Pancreas (tissue), 10 donors: Measurements from ENCODE around the gene TMEM151A. TPM values are rescaled to one million over a fixed set of nuclear protein-coding genes. Genes with fewer than 3 reads are reported as not detected.
"Not testable (repeated sequence)": the region's sequence is repeated elsewhere in the genome, so short reads cannot be mapped to it uniquely, and the experiment has no call there.

ENCODE experiments used
- ATAC-seq, 4 donors: fragments of 200-7000 bp; cut with Tn5 transposase; one replicate each; pipeline versions ENCODE4 v1.8.0 to v1.9.1; 2020; ENCODE audit warnings: mild to moderate bottlenecking in 4 of 4, moderate library complexity in 4 of 4
- DNase-seq, 6 donors: peaks; one replicate each; pipeline ENCODE4 v3.0.0-alpha.2; 2020
- FAIRE-seq: peaks from 2 replicates; lab custom pipeline; 2012; peaks lifted over from hg19 to GRCh38; lab: Jason Lieb, UNC
- H3K27ac ChIP-seq, 4 donors: fragments of 200-600 bp; sonication (generic); 1 replicate in 3 of 4; 2 replicates in 1 of 4; pipeline versions ENCODE4 v1.5.0 to v1.8.0; 2020
- H3K27me3 ChIP-seq, 4 donors: fragments of 200-600 bp; one replicate each; pipeline ENCODE4 v1.8.0; 2021
- H3K36me3 ChIP-seq, 3 donors: fragments of 200-600 bp; sonication (generic) in 1 of 3; one replicate each; pipeline versions ENCODE4 v1.5.0 to v1.8.0; 2020 to 2021
- H3K4me1 ChIP-seq, 3 donors: fragments of 200-600 bp; one replicate each; pipeline ENCODE4 v1.8.0; 2021
- H3K4me3 ChIP-seq, 4 donors: fragments of 200-600 bp; sonication (generic) in 2 of 4; one replicate each; pipeline versions ENCODE4 v1.5.0 to v1.8.0; 2020 to 2021
- H3K9me3 ChIP-seq, 4 donors: fragments of 200-600 bp; one replicate each; pipeline ENCODE4 v1.8.0; 2021
- CTCF ChIP-seq, 4 donors: fragments of 200-600 bp; sonication (generic) in 3 of 4; IDR thresholded peaks; one replicate each; pipeline versions ENCODE4 v1.5.0 to v1.8.0; 2021; ENCODE audit warnings: antibody characterized with exemption in 4 of 4
- WGBS, 2 donors: extraction: QIAGEN DNeasy Blood & Tissue Kit; methylation state at CpG; one replicate each; pipeline ENCODE4 v1.1.7; 2013; 5-methylcytosine and 5-hydroxymethylcytosine counted together
- intact Hi-C, 3 donors: fragments of 100-400 bp; cut with DNase I; formaldehyde crosslinking; loops; one replicate each; pipeline versions ENCODE4 v1.11.1 to v1.14.2; 2022
- polyA plus RNA-seq, 2 donors: library from polyadenylated mRNA; stranded (reverse); fragments of 200-250 nt; gene quantifications; one replicate each; pipeline ENCODE4 v1.2.3, GENCODE V29; 2013
- total RNA-seq, 6 donors: library from RNA; stranded (reverse); fragmentation: NEBNext Ultra II Directional in 4 of 6; extraction: Animal tissue kit (Norgen Biotek cat#: 25700) in 4 of 6; gene quantifications; one replicate each; pipeline versions ENCODE4 v1.2.1 to v1.2.4, GENCODE V29; 2021 to 2023
- donor health status: healthy with polysubstance abuse.
- donor health status: DM: no; HTN: no; CAD: no; lungs with moderate emphysema.
- donor health status: DM: no; HTN: no; CAD: no.
- donor health status: control.
- donor health status: control.
- donor health status: Bipolar disorder and iron deficiency.
- donor health status: DM: yes; HTN: yes; CAD: no.
- donor health status: DM: no; HTN: no; CAD: no.
- donor health status: DM: no; HTN: no; CAD: no.
- donor health status: DM: yes; HTN: yes; CAD: no.

TMEM151A gene
- total and polyA plus RNA-seq, 8 donors: 0.49 to 4.4 (median 0.75) TPM

- Histone ChIP-seq H3K4me3 (no peak overlapping the region), H3K36me3 (no peaks in the 10 kb centered on the region), H3K9me3 (no peaks in the 10 kb centered on the region), H3K27ac (no peak overlapping the region), H3K27me3 (no peaks in the 10 kb centered on the region), H3K4me1 (no peaks in the 10 kb centered on the region)
- 69 to 80% methylated on average over 3 of the region's 3 CpGs for WGBS, 2 donors
- intact Hi-C loops: no loop called here
- no peak for TF ChIP-seq CTCF (IDR thresholded peaks at IDR 0.05)
- ATAC-seq: no peak
- FAIRE-seq: no peak
- no peak for DNase-seq
Observed at GRCh38 chr11:66318600-66318970, 26.9 kb downstream of the TMEM151A start.

- WGBS, 2 donors: 44 to 61% methylated on average over 1 of the region's 2 CpGs
Observed at GRCh38 chr11:66320289-66320688, 28.6 kb downstream of the TMEM151A start.

GRCh38 chr11:66320748-66321147 lies 29.1 kb downstream of the TMEM151A start:
- FAIRE-seq, H3K9me3 ChIP-seq, H3K27me3 ChIP-seq, intact Hi-C loops, H3K4me3 ChIP-seq, H3K4me1 ChIP-seq, DNase-seq, H3K27ac ChIP-seq, H3K36me3 ChIP-seq, ATAC-seq: not testable (repeated sequence)
- 85 to 86% methylated on average over 6 of the region's 6 CpGs for WGBS, 2 donors

More at GRCh38 chr11:66320289-66320688, 28.6 kb downstream of the TMEM151A start:
- H3K36me3 ChIP-seq, H3K4me1 ChIP-seq, FAIRE-seq, H3K9me3 ChIP-seq, intact Hi-C loops, ATAC-seq, H3K27me3 ChIP-seq, H3K27ac ChIP-seq, DNase-seq, H3K4me3 ChIP-seq: not testable (repeated sequence)

GRCh38 chr11:66321606-66322005 lies 29.9 kb downstream of the TMEM151A start:
- H3K9me3 ChIP-seq: no peaks in the 10 kb centered on the region
- H3K27ac ChIP-seq: no peak overlapping the region
- no peak for TF ChIP-seq CTCF (IDR thresholded peaks at IDR 0.05)
- no peaks in the 10 kb centered on the region for H3K36me3 ChIP-seq
- H3K4me1 ChIP-seq: no peaks in the 10 kb centered on the region
- no peak for FAIRE-seq
- ATAC-seq: no peak
- intact Hi-C loops: no loop called here
- no peak overlapping the region for H3K4me3 ChIP-seq
- no peaks in the 10 kb centered on the region for H3K27me3 ChIP-seq
- peak in 1 of 6 donors; percentile 2 for DNase-seq
- 86 to 90% methylated on average over 4 of the region's 4 CpGs for WGBS, 2 donors

- intact Hi-C loops: no loop called here
- H3K27me3 ChIP-seq: no peaks in the 10 kb centered on the region
- H3K9me3 ChIP-seq: no peaks in the 10 kb centered on the region
- DNase-seq (peak in 2 of 6 donors; percentile 35 to 37), FAIRE-seq (no peak), ATAC-seq (peak in 3 of 4 donors; percentile 26 to 54 (median 35))
- WGBS, 2 donors: 82 to 84% methylated on average over 8 to 11 of the region's 11 CpGs
- no peaks in the 10 kb centered on the region for H3K4me1 ChIP-seq
- H3K27ac ChIP-seq: no peak overlapping the region
- no peak for TF ChIP-seq CTCF (IDR thresholded peaks at IDR 0.05)
- H3K4me3 ChIP-seq: no peak overlapping the region
- H3K36me3 ChIP-seq: no peaks in the 10 kb centered on the region
Observed at GRCh38 chr11:66322732-66323427, 31.2 kb downstream of the TMEM151A start.

- TF ChIP-seq CTCF (IDR thresholded peaks at IDR 0.05): no peak
- Histone ChIP-seq H3K36me3 (no peaks in the 10 kb centered on the region), H3K9me3 (no peaks in the 10 kb centered on the region), H3K4me1 (no peaks in the 10 kb centered on the region), H3K27ac (no peak overlapping the region), H3K4me3 (no peak overlapping the region), H3K27me3 (no peaks in the 10 kb centered on the region)
- 87 to 96% methylated on average over 1 of the region's 1 CpG for WGBS, 2 donors
- no peak for ATAC-seq
- DNase-seq: peak in 1 of 6 donors; percentile 10
- intact Hi-C loops: no loop called here
- no peak for FAIRE-seq
Observed at GRCh38 chr11:66323684-66324083, 32.0 kb downstream of the TMEM151A start.
